HEK293 (cell line): ENCODE measurements around the gene IL31RA.

Source experiments
- CTCF ChIA-PET: fragments of 350-600 bp; formaldehyde crosslinking; extraction: SDS; loops from one replicate; lab custom pipeline; 2021; ENCODE audit warnings: antibody characterized with exemption; lab: Yijun Ruan, JAX
- POLR2A ChIA-PET: fragments of 300-600 bp; formaldehyde crosslinking; extraction: SDS; loops from one replicate; lab custom pipeline; 2020; ENCODE audit warnings: antibody characterized with exemption, inconsistent platforms; lab: Yijun Ruan, JAX
- H3K27ac ChIP-seq: fragments of 200-500 bp; sonication (Bioruptor generic); 2 replicates; pipeline ENCODE4 v1.5.1; 2014; ENCODE audit warnings: low read depth, low read length, control low read depth, inconsistent platforms; ENCODE audit errors: extremely low read depth
- H3K36me3 ChIP-seq, 2 experiments: fragments of 200-500 bp in 1 of 2; sonication (Bioruptor generic) in 1 of 2; 1 replicate in 1 of 2; 2 replicates in 1 of 2; pipeline ENCODE4 v1.5.1; 2014 to 2017; ENCODE audit warnings: inconsistent platforms in 2 of 2, low read length in 2 of 2; ENCODE audit not compliant: control insufficient read depth in 2 of 2, insufficient read depth in 1 of 2
- H3K4me1 ChIP-seq: fragments of 200-500 bp; sonication (Bioruptor generic); 2 replicates; pipeline ENCODE4 v1.5.1; 2014; ENCODE audit warnings: mild to moderate bottlenecking, low read length, inconsistent platforms; ENCODE audit not compliant: control insufficient read depth, insufficient read depth
- H3K4me3 ChIP-seq: 2 replicates; pipeline ENCODE4 v1.5.1; 2011; ENCODE audit warnings: low read depth, mild to moderate bottlenecking, control low read depth, low read length, moderate library complexity
- H3K9me3 ChIP-seq: fragments of 200-500 bp; sonication (Bioruptor generic); 2 replicates; pipeline ENCODE4 v1.5.1; 2014; ENCODE audit warnings: low read depth, low read length, inconsistent platforms; ENCODE audit not compliant: control insufficient read depth, insufficient read depth
- FEZF1 ChIP-seq: fragments of 450-650 bp; formaldehyde crosslinking; IDR thresholded peaks from 2 replicates; pipeline ENCODE4 v1.5.1; 2016; ENCODE audit warnings: missing biosample characterization, missing genetic modification characterization
- PRDM1 ChIP-seq: fragments of 450-650 bp; formaldehyde crosslinking; IDR thresholded peaks from 2 replicates; pipeline ENCODE4; 2016; ENCODE audit warnings: missing biosample characterization, missing genetic modification characterization
- REPIN1 ChIP-seq: fragments of 450-650 bp; formaldehyde crosslinking; IDR thresholded peaks from 2 replicates; pipeline ENCODE4 v1.5.1; 2017; ENCODE audit warnings: missing biosample characterization, missing genetic modification characterization, low read depth
- YY2 ChIP-seq: fragments of 450-650 bp; formaldehyde crosslinking; IDR thresholded peaks from 2 replicates; pipeline ENCODE4 v1.5.1; 2016; ENCODE audit warnings: missing biosample characterization, missing genetic modification characterization
- ZFP41 ChIP-seq: fragments of 450-650 bp; formaldehyde crosslinking; IDR thresholded peaks from 2 replicates; pipeline ENCODE4 v1.5.1; 2016; ENCODE audit warnings: missing biosample characterization, missing genetic modification characterization, borderline replicate concordance
- ZIC2 ChIP-seq: fragments of 450-650 bp; formaldehyde crosslinking; IDR thresholded peaks from 2 replicates; pipeline ENCODE4 v1.5.1; 2016; ENCODE audit warnings: missing biosample characterization, missing genetic modification characterization
- ZNF133 ChIP-seq: fragments of 450-650 bp; formaldehyde crosslinking; IDR thresholded peaks from 2 replicates; pipeline ENCODE4 v1.5.1; 2016; ENCODE audit warnings: missing biosample characterization, missing genetic modification characterization
- ZNF23 ChIP-seq: fragments of 450-650 bp; formaldehyde crosslinking; IDR thresholded peaks from 2 replicates; pipeline ENCODE4 v1.5.1; 2016; ENCODE audit warnings: missing biosample characterization, missing genetic modification characterization, borderline replicate concordance
- ZNF239 ChIP-seq: fragments of 450-650 bp; formaldehyde crosslinking; IDR thresholded peaks from 2 replicates; pipeline ENCODE4 v1.5.1; 2016; ENCODE audit warnings: missing biosample characterization, missing genetic modification characterization
- ZNF274 ChIP-seq, 2 experiments: fragments of 200-500 bp in 1 of 2; fragments of 450-650 bp in 1 of 2; sonication (Bioruptor generic) in 1 of 2; formaldehyde crosslinking in 1 of 2; IDR thresholded peaks; 2 replicates each; pipeline versions ENCODE4 v1.5.1 to v1.6.1; 2014 to 2016; ENCODE audit warnings: borderline replicate concordance in 1 of 2, inconsistent platforms in 1 of 2, low read length in 1 of 2, missing biosample characterization in 1 of 2, missing genetic modification characterization in 1 of 2
- ZNF366 ChIP-seq: fragments of 450-650 bp; formaldehyde crosslinking; conservative IDR thresholded peaks from 2 replicates; pipeline ENCODE4 v1.5.1; 2016; ENCODE audit warnings: missing biosample characterization, missing genetic modification characterization
- ZNF37A ChIP-seq: fragments of 450-650 bp; IDR thresholded peaks from 2 replicates; pipeline ENCODE4 v1.5.1; 2018; ENCODE audit warnings: missing biosample characterization, missing genetic modification characterization
- ZNF404 ChIP-seq: fragments of 450-650 bp; formaldehyde crosslinking; IDR thresholded peaks from 2 replicates; pipeline ENCODE4 v1.5.1; 2017; ENCODE audit warnings: missing biosample characterization, missing genetic modification characterization
- ZNF510 ChIP-seq: fragments of 450-650 bp; formaldehyde crosslinking; IDR thresholded peaks from 2 replicates; pipeline ENCODE4 v1.5.1; 2018; ENCODE audit warnings: mild to moderate bottlenecking, missing genetic modification characterization, missing biosample characterization; ENCODE audit not compliant: insufficient replicate concordance
- ZNF548 ChIP-seq: fragments of 450-650 bp; formaldehyde crosslinking; IDR thresholded peaks from 2 replicates; pipeline ENCODE4 v1.5.1; 2016; ENCODE audit warnings: missing biosample characterization, missing genetic modification characterization
- ZNF610 ChIP-seq: fragments of 450-650 bp; formaldehyde crosslinking; IDR thresholded peaks from 2 replicates; pipeline ENCODE4 v1.5.1; 2016; ENCODE audit warnings: missing biosample characterization, missing genetic modification characterization, borderline replicate concordance
- ZNF837 ChIP-seq: fragments of 450-650 bp; formaldehyde crosslinking; IDR thresholded peaks from 2 replicates; pipeline ENCODE4 v1.5.1; 2016; ENCODE audit warnings: missing biosample characterization, missing genetic modification characterization
- ZXDB ChIP-seq: fragments of 450-650 bp; formaldehyde crosslinking; IDR thresholded peaks from 2 replicates; pipeline ENCODE4 v1.5.1; 2016; ENCODE audit warnings: missing biosample characterization, missing genetic modification characterization
- TF ChIP-seq, protein P1 (sequence below): fragments of 450-650 bp; formaldehyde crosslinking; IDR thresholded peaks from 2 replicates; pipeline ENCODE4 v1.5.1; 2016; ENCODE audit warnings: missing biosample characterization, missing genetic modification characterization
- TF ChIP-seq, protein P2 (sequence below): fragments of 450-650 bp; formaldehyde crosslinking; IDR thresholded peaks from 2 replicates; pipeline ENCODE4 v1.5.1; 2017; ENCODE audit warnings: missing biosample characterization, missing genetic modification characterization
- TF ChIP-seq, protein P3 (sequence below): fragments of 450-650 bp; formaldehyde crosslinking; IDR thresholded peaks from 2 replicates; pipeline ENCODE4 v1.5.1; 2017; ENCODE audit warnings: missing biosample characterization, missing genetic modification characterization
- TF ChIP-seq, protein P4 (sequence below): fragments of 450-650 bp; formaldehyde crosslinking; IDR thresholded peaks from 2 replicates; pipeline ENCODE4 v1.5.1; 2017; ENCODE audit warnings: missing biosample characterization, mild to moderate bottlenecking, missing genetic modification characterization, moderate library complexity
- TF ChIP-seq, protein P5 (sequence below): fragments of 450-650 bp; formaldehyde crosslinking; IDR thresholded peaks from 2 replicates; pipeline ENCODE4 v1.5.1; 2016; ENCODE audit warnings: missing biosample characterization, missing genetic modification characterization

The IL31RA gene

DNA sequence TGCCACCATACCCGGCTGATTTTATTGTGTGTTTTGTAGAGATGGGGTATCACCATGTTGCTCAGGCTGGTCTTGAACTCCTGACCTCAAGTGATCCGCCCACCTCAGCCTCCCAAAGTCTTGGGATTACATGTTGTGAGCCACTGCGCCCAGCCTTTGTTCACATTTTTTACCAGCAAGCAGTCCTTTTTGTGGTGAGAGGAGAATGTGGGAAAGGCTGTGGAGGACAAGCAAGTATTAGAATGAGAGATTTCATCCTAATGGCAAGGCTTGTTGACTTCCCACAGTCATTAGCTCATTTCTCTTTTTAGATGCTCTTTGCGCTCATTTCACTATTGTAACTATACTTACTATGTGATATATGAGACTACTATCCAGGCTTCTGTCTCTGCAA lies 6.1 kb downstream of the IL31RA start:
- Histone ChIP-seq H3K27ac (no peak overlapping the region), H3K4me1 (no peaks in the 10 kb centered on the region), H3K4me3 (no peak overlapping the region), H3K36me3 (no peaks in the 10 kb centered on the region), H3K9me3 (no peaks in the 10 kb centered on the region)
- no peak for TF ChIP-seq FEZF1 (tag by site-specific recombination)
- TF ChIP-seq PRDM1 (tag by site-specific recombination): no peak
- TF ChIP-seq ZNF239: no peak
- TF ChIP-seq ZNF837: no peak
- no peak for TF ChIP-seq ZIC2 (tag by site-specific recombination)
- TF ChIP-seq, protein P1, sequence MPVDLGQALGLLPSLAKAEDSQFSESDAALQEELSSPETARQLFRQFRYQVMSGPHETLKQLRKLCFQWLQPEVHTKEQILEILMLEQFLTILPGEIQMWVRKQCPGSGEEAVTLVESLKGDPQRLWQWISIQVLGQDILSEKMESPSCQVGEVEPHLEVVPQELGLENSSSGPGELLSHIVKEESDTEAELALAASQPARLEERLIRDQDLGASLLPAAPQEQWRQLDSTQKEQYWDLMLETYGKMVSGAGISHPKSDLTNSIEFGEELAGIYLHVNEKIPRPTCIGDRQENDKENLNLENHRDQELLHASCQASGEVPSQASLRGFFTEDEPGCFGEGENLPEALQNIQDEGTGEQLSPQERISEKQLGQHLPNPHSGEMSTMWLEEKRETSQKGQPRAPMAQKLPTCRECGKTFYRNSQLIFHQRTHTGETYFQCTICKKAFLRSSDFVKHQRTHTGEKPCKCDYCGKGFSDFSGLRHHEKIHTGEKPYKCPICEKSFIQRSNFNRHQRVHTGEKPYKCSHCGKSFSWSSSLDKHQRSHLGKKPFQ (tag by site-specific recombination): no peak
- TF ChIP-seq ZNF404: no peak
- TF ChIP-seq, protein P2, sequence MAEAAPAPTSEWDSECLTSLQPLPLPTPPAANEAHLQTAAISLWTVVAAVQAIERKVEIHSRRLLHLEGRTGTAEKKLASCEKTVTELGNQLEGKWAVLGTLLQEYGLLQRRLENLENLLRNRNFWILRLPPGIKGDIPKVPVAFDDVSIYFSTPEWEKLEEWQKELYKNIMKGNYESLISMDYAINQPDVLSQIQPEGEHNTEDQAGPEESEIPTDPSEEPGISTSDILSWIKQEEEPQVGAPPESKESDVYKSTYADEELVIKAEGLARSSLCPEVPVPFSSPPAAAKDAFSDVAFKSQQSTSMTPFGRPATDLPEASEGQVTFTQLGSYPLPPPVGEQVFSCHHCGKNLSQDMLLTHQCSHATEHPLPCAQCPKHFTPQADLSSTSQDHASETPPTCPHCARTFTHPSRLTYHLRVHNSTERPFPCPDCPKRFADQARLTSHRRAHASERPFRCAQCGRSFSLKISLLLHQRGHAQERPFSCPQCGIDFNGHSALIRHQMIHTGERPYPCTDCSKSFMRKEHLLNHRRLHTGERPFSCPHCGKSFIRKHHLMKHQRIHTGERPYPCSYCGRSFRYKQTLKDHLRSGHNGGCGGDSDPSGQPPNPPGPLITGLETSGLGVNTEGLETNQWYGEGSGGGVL (tag by site-specific recombination): no peak
- no peak for TF ChIP-seq ZNF366 (tag by site-specific recombination)
- TF ChIP-seq ZNF510 (tag by site-specific recombination): no peak
- no peak for TF ChIP-seq ZNF37A
- no peak for TF ChIP-seq ZNF23 (tag by site-specific recombination)
- TF ChIP-seq ZNF274 (IDR thresholded peaks at IDR 0.05; ENCODE audit: low read length): no peak
- no peak for TF ChIP-seq ZNF274 (tag by site-specific recombination; IDR thresholded peaks at IDR 0.05; ENCODE audit: borderline replicate concordance)
- no peak for TF ChIP-seq YY2 (tag by site-specific recombination)
- no peak for TF ChIP-seq ZNF548 (tag by site-specific recombination)
- ChIA-PET POLR2A (no interaction called here), CTCF (interaction anchor here (0.6 kb wide), 1 partner anchor 155 kb away, joined by 3 read pairs; no protein-coding TSS in a partner anchor)

DNA sequence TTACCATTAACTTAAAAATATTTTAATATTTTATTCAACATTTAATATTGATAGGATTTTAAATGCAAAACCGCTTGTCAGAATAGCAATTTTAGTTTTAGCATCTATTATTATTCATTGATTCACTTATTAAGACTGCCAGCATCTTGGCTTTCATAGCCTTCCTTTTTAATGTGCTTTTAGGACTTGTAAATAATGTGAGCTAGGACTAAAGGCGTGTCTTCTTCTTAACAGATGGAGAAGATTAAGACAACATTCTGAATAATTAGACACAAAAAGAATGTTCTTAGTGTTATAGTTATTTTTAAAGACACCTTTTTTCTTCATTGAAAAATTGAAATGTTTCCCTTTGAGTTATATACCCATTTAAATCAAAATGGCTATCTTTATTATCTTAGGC lies 6.9 kb downstream of the IL31RA start:
- POLR2A ChIA-PET: no interaction called here
- CTCF ChIA-PET: interaction anchor here (0.6 kb wide), 1 partner anchor 9 kb away, joined by 3 read pairs; no protein-coding TSS in a partner anchor
- no peak overlapping the region for H3K27ac ChIP-seq
- no peaks in the 10 kb centered on the region for H3K9me3 ChIP-seq
- H3K4me3 ChIP-seq: no peak overlapping the region
- TF ChIP-seq, protein P3, sequence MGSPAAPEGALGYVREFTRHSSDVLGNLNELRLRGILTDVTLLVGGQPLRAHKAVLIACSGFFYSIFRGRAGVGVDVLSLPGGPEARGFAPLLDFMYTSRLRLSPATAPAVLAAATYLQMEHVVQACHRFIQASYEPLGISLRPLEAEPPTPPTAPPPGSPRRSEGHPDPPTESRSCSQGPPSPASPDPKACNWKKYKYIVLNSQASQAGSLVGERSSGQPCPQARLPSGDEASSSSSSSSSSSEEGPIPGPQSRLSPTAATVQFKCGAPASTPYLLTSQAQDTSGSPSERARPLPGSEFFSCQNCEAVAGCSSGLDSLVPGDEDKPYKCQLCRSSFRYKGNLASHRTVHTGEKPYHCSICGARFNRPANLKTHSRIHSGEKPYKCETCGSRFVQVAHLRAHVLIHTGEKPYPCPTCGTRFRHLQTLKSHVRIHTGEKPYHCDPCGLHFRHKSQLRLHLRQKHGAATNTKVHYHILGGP (tag by site-specific recombination): no peak
- TF ChIP-seq ZXDB (tag by site-specific recombination): no peak
- TF ChIP-seq ZFP41 (tag by site-specific recombination): no peak
- no peak for TF ChIP-seq ZNF610
- TF ChIP-seq, protein P4, sequence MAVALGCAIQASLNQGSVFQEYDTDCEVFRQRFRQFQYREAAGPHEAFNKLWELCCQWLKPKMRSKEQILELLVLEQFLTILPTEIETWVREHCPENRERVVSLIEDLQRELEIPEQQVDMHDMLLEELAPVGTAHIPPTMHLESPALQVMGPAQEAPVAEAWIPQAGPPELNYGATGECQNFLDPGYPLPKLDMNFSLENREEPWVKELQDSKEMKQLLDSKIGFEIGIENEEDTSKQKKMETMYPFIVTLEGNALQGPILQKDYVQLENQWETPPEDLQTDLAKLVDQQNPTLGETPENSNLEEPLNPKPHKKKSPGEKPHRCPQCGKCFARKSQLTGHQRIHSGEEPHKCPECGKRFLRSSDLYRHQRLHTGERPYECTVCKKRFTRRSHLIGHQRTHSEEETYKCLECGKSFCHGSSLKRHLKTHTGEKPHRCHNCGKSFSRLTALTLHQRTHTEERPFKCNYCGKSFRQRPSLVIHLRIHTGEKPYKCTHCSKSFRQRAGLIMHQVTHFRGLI (tag by site-specific recombination): no peak
- no peak for TF ChIP-seq REPIN1 (tag by site-specific recombination)
- TF ChIP-seq, protein P5, sequence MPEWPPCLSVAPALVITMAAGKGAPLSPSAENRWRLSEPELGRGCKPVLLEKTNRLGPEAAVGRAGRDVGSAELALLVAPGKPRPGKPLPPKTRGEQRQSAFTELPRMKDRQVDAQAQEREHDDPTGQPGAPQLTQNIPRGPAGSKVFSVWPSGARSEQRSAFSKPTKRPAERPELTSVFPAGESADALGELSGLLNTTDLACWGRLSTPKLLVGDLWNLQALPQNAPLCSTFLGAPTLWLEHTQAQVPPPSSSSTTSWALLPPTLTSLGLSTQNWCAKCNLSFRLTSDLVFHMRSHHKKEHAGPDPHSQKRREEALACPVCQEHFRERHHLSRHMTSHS: no peak
- no peak for TF ChIP-seq ZIC2 (tag by site-specific recombination)
- no peak for TF ChIP-seq ZNF133 (tag by site-specific recombination)
- no peaks in the 10 kb centered on the region for H3K36me3 ChIP-seq
- H3K4me1 ChIP-seq: no peaks in the 10 kb centered on the region
